Keratinocyte (primary cell): ENCODE data around the gene FNBP1.

Source experiments
- EZH2 ChIP-seq: IDR thresholded peaks from one replicate; pipeline ENCODE4 v1.6.1; 2012; ENCODE audit warnings: inconsistent platforms, mild to moderate bottlenecking, low read length, moderate library complexity
- TF ChIP-seq, protein P1 (sequence below), 3 experiments: IDR thresholded peaks in 1 of 3; conservative IDR thresholded peaks in 1 of 3; optimal IDR thresholded peaks in 1 of 3; 2 replicates in 2 of 3; 3 replicates in 1 of 3; pipeline versions ENCODE3 to v1.5.1; 2011; ENCODE audit warnings: low read length in 3 of 3, mild to moderate bottlenecking in 3 of 3, moderate library complexity in 2 of 3, control low read depth in 1 of 3, inconsistent platforms in 1 of 3; ENCODE audit not compliant: insufficient read depth in 2 of 3; ENCODE audit errors: extremely low read depth in 1 of 3

DNA sequence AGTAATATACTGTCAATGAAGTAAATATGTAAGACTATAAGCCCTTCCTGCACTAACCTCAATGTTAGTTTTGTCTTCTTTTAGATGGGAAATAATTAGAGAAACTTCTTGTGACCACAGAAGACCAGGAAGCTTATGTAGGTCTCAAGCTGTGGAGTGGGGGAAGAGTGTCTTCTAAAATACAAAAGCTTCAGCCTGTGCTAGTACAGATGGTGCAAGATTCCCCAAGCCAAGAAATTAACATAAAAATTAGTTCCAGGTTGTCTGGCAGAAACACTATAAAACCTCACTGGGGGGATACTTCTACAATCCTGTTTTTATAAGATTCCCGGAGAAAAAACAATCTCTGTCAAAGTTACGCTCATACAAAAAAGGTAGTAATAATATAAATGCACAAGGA, 103.6 kb downstream of the FNBP1 start:
- TF ChIP-seq, protein P1, sequence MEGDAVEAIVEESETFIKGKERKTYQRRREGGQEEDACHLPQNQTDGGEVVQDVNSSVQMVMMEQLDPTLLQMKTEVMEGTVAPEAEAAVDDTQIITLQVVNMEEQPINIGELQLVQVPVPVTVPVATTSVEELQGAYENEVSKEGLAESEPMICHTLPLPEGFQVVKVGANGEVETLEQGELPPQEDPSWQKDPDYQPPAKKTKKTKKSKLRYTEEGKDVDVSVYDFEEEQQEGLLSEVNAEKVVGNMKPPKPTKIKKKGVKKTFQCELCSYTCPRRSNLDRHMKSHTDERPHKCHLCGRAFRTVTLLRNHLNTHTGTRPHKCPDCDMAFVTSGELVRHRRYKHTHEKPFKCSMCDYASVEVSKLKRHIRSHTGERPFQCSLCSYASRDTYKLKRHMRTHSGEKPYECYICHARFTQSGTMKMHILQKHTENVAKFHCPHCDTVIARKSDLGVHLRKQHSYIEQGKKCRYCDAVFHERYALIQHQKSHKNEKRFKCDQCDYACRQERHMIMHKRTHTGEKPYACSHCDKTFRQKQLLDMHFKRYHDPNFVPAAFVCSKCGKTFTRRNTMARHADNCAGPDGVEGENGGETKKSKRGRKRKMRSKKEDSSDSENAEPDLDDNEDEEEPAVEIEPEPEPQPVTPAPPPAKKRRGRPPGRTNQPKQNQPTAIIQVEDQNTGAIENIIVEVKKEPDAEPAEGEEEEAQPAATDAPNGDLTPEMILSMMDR (optimal IDR thresholded peaks at IDR 0.05 in 1 of 3, IDR thresholded peaks at IDR 0.05 in 1 of 3, conservative IDR thresholded peaks at IDR 0.05 in 1 of 3; ENCODE audit: extremely low read depth in 1 of 3, insufficient read depth in 2 of 3, low read length in 3 of 3) = no peak
- TF ChIP-seq EZH2 = no peak
